ENCODE data around the gene POMT1. TPM values are rescaled to one million over a fixed set of nuclear protein-coding genes. Genes with fewer than 3 reads are reported as not detected.

POMT1 gene
- total and polyA plus RNA-seq, 2 donors (not counting 3 experiments of a cell fraction or from before 2014, with no cell fraction given) = 44.7 to 53.9 TPM

DNA sequence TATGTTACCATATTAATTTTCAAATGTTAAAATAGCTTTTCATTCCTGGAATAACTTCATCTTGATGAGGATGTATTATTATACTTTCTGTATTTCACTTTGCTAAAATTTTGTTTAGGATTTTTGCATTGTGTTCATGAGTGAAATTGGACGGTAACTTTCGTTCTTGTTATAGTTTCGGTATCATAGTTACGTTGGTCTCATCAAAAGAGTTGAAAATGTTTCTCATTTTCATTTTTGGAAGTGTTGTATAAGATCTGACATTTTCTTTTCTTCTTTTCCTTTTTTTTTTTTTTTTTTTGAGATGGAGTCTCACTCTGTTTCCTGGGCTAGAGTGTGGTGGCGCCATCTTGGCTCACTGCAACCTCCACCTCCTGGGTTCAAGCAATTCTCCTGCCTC is 62.7 kb downstream of the POMT1 start:
- DNase-seq (ENCODE audit: low read depth, low spot score) = no peak
- H4K20me1 ChIP-seq (replicated peaks; ENCODE audit: control insufficient read depth, extremely low read depth, insufficient read depth, low read length) = no peaks in the 10 kb centered on the region
- no peaks in the 10 kb centered on the region for H3K9me3 ChIP-seq (replicated peaks; ENCODE audit: control insufficient read depth, insufficient read depth, low read length)
- H3K36me3 ChIP-seq (ENCODE audit: control insufficient read depth in 2 of 2, extremely low read depth in 1 of 2, insufficient read depth in 2 of 2, low read length in 2 of 2) = peaks cover 0 to 2% of the 10 kb centered on the region in 2 experiments
- ChIA-PET CTCF (interaction anchor here (0.8 kb wide), 1 partner anchor 9 kb away, joined by 3 read pairs; no protein-coding TSS in a partner anchor), POLR2A (no interaction called here)
- dilution Hi-C loops (cut with MboI; ENCODE audit: extremely low pct_ligation_motif_present, low sequenced_read_pairs) = no loop called here
- BruUV-seq (replicated peaks) = no TSS peak
- no peak overlapping the region for H3K4me2 ChIP-seq (ENCODE audit: insufficient read depth, low read length)
- FAIRE-seq = no peak
- H3K79me2 ChIP-seq (ENCODE audit: control insufficient read depth, insufficient read depth, low read length) = no peaks in the 10 kb centered on the region
- no peaks in the 10 kb centered on the region for H3K9me1 ChIP-seq (replicated peaks; ENCODE audit: control insufficient read depth, extremely low read depth, insufficient read depth, low read length)
- intact Hi-C loops (cut with micrococcal nuclease) = no loop called here
- no peak overlapping the region for H3K9ac ChIP-seq (replicated peaks; ENCODE audit: extremely low read depth, insufficient read depth, low read length)
- TF ChIP-seq MYC (IDR thresholded peaks at IDR 0.05; ENCODE audit: low read depth, low read length) (no peak), FOS (IDR thresholded peaks at IDR 0.05; ENCODE audit: borderline replicate concordance, insufficient read depth, low read length) (no peak), POLR2A (IDR thresholded peaks at IDR 0.05; ENCODE audit: low read depth, low read length) (no peak), EZH2 (IDR thresholded peaks at IDR 0.05; ENCODE audit: borderline replicate concordance, low read depth, low read length, severe bottlenecking) (no peak), JUN (IDR thresholded peaks at IDR 0.05; ENCODE audit: borderline replicate concordance, insufficient read depth, insufficient read length, low read depth) (no peak), POLR2AphosphoS5 (IDR thresholded peaks at IDR 0.05; ENCODE audit: insufficient read depth, low read depth, low read length) (no peak), GATA2 (IDR thresholded peaks at IDR 0.05; ENCODE audit: insufficient read depth, insufficient read length, low read depth, low read length) (no peak)
- TF ChIP-seq, protein P1, sequence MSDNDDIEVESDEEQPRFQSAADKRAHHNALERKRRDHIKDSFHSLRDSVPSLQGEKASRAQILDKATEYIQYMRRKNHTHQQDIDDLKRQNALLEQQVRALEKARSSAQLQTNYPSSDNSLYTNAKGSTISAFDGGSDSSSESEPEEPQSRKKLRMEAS (IDR thresholded peaks at IDR 0.05; ENCODE audit: insufficient read depth, insufficient read length) = no peak
- TF ChIP-seq, protein P2, sequence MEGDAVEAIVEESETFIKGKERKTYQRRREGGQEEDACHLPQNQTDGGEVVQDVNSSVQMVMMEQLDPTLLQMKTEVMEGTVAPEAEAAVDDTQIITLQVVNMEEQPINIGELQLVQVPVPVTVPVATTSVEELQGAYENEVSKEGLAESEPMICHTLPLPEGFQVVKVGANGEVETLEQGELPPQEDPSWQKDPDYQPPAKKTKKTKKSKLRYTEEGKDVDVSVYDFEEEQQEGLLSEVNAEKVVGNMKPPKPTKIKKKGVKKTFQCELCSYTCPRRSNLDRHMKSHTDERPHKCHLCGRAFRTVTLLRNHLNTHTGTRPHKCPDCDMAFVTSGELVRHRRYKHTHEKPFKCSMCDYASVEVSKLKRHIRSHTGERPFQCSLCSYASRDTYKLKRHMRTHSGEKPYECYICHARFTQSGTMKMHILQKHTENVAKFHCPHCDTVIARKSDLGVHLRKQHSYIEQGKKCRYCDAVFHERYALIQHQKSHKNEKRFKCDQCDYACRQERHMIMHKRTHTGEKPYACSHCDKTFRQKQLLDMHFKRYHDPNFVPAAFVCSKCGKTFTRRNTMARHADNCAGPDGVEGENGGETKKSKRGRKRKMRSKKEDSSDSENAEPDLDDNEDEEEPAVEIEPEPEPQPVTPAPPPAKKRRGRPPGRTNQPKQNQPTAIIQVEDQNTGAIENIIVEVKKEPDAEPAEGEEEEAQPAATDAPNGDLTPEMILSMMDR (IDR thresholded peaks at IDR 0.05; ENCODE audit: extremely low read depth in 1 of 2, insufficient read depth in 1 of 2, low read depth in 1 of 2, low read length in 2 of 2) = no peak
- H3K4me3 ChIP-seq (replicated peaks in 1 of 3; ENCODE audit: insufficient read depth in 1 of 3, low read depth in 1 of 3, low read length in 3 of 3) = no peak overlapping the region
- no peak overlapping the region for H3K27ac ChIP-seq (ENCODE audit: insufficient read depth, low read depth, low read length)
- no peaks in the 10 kb centered on the region for H3K27me3 ChIP-seq (ENCODE audit: control insufficient read depth in 2 of 2, insufficient read depth in 2 of 2, low read length in 2 of 2)
- no peak overlapping the region for H2AFZ ChIP-seq (ENCODE audit: low read depth, low read length)
- no peaks in the 10 kb centered on the region for H3K4me1 ChIP-seq (ENCODE audit: control insufficient read depth, extremely low read depth, insufficient read depth, low read length)
